Measurements from ENCODE around the gene UBE2E2. TPM values are rescaled to one million over a fixed set of nuclear protein-coding genes. Genes with fewer than 3 reads are reported as not detected.

Gene UBE2E2
- total RNA-seq, 1 experiment from 2014 or later = 25.1 TPM

DNA sequence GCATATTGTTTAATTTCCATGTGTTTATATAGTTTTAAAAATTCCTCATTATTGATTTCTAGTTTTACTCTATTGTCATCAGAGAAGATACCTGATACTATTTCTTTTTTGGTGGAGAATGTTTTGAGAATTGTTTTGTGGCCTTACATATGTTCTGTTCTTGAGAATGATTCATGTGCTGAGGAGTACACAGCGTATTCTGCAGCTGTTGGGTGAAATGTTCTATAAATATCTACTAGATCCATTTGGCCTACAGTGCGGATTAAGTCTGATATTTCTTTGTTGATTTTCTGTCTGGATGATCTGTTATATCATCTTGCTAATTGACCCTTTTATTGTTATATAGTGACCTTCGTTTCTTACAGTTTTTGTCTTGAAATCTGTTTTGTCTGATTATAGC, 109.7 kb downstream of the UBE2E2 start:
- no peaks in the 10 kb centered on the region for H3K9me3 Mint-ChIP-seq (ENCODE audit: low read depth, unreplicated experiment)
- no peaks in the 10 kb centered on the region for H3K36me3 Mint-ChIP-seq (ENCODE audit: insufficient read depth, unreplicated experiment)
- no peaks in the 10 kb centered on the region for H3K4me1 Mint-ChIP-seq (ENCODE audit: low read depth, unreplicated experiment)
- TF ChIP-seq, protein P1, sequence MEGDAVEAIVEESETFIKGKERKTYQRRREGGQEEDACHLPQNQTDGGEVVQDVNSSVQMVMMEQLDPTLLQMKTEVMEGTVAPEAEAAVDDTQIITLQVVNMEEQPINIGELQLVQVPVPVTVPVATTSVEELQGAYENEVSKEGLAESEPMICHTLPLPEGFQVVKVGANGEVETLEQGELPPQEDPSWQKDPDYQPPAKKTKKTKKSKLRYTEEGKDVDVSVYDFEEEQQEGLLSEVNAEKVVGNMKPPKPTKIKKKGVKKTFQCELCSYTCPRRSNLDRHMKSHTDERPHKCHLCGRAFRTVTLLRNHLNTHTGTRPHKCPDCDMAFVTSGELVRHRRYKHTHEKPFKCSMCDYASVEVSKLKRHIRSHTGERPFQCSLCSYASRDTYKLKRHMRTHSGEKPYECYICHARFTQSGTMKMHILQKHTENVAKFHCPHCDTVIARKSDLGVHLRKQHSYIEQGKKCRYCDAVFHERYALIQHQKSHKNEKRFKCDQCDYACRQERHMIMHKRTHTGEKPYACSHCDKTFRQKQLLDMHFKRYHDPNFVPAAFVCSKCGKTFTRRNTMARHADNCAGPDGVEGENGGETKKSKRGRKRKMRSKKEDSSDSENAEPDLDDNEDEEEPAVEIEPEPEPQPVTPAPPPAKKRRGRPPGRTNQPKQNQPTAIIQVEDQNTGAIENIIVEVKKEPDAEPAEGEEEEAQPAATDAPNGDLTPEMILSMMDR (IDR thresholded peaks at IDR 0.05; ENCODE audit: unreplicated experiment) = no peak
- H3K27me3 Mint-ChIP-seq (ENCODE audit: unreplicated experiment) = no peaks in the 10 kb centered on the region
- no peak overlapping the region for H3K27ac Mint-ChIP-seq (ENCODE audit: unreplicated experiment)
- CTCF ChIA-PET = interaction anchor here (0.7 kb wide), 1 partner anchor 142 kb away, joined by 4 read pairs; no protein-coding TSS in a partner anchor
- BruUV-seq (replicated peaks) = no TSS peak
- intact Hi-C loops (cut with micrococcal nuclease; ENCODE audit: unreplicated experiment) = no loop called here
- DNase-seq = no peak
- H3K4me3 Mint-ChIP-seq (ENCODE audit: low read depth, unreplicated experiment) = no peak overlapping the region

DNA sequence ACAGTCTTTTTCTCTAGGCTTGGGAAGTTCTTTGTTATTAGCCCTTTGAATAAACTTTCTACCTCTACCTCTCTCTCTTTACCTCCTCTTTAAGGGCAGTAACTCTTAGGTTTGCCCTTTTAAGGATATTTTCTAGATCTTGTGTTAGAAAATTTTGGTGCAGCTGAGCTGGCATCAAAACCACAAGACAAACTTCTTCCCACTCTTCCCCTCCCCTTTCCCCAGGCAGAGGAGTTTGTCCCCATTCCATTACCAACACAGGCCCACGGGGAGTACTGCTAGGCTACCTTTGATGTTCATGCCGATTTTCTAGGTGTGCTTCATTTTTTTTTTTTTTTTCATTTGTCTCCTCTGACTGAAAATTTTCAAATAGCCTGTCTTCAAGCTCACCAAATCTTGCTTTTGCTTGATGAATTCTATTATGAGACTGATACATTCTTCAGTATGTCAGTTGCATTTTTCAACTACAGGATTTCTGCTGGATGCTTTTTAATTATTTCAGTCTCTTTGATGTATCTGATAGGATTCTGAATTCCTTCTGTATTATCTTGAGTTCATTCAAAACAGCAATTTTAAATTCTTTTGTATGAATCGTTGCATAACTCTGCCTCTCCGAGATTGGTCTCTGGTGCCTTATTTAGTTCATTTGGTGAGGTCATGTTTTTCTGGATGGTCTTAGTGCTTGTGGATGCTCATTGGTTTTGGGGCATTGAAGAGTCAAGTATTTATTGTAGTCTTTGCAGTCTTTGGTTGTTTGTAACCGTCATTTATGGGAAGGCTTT, 112.0 kb downstream of the UBE2E2 start:
- TF ChIP-seq, protein P1 (IDR thresholded peaks at IDR 0.05; ENCODE audit: unreplicated experiment) = no peak
- H3K9me3 Mint-ChIP-seq (ENCODE audit: low read depth, unreplicated experiment) = no peaks in the 10 kb centered on the region
- intact Hi-C loops (cut with micrococcal nuclease; ENCODE audit: unreplicated experiment) = no loop called here
- CTCF ChIA-PET = no interaction called here
- H3K4me3 Mint-ChIP-seq (ENCODE audit: low read depth, unreplicated experiment) = no peak overlapping the region
- H3K36me3 Mint-ChIP-seq (ENCODE audit: insufficient read depth, unreplicated experiment) = no peaks in the 10 kb centered on the region
- H3K27ac Mint-ChIP-seq (ENCODE audit: unreplicated experiment) = no peak overlapping the region
- no peak for DNase-seq
- no peaks in the 10 kb centered on the region for H3K4me1 Mint-ChIP-seq (ENCODE audit: low read depth, unreplicated experiment)
- H3K27me3 Mint-ChIP-seq (ENCODE audit: unreplicated experiment) = no peaks in the 10 kb centered on the region
- no TSS peak for BruUV-seq (replicated peaks)

DNA sequence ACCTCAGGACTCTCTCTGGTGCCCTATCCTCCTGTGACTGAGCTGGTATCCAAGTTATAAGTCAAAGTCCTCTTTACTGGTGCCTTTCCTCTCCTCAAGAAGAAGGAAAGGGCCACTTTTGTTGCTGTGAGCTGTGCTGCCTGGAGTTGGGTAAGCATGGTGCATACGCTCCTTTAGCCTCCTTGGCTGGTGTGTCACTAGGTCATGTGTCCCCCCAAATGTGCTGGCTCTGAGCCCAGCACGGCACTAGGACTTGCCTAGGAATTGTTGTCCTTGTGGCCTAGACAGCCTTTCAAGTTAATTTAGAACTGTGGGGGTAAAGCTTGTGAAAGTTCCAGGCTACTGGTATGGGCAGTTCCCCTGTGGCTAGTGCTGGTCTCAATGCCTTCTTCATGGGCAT, 113.8 kb downstream of the UBE2E2 start:
- no TSS peak for BruUV-seq (replicated peaks)
- intact Hi-C loops (cut with micrococcal nuclease; ENCODE audit: unreplicated experiment) = no loop called here
- CTCF ChIA-PET = no interaction called here

DNA sequence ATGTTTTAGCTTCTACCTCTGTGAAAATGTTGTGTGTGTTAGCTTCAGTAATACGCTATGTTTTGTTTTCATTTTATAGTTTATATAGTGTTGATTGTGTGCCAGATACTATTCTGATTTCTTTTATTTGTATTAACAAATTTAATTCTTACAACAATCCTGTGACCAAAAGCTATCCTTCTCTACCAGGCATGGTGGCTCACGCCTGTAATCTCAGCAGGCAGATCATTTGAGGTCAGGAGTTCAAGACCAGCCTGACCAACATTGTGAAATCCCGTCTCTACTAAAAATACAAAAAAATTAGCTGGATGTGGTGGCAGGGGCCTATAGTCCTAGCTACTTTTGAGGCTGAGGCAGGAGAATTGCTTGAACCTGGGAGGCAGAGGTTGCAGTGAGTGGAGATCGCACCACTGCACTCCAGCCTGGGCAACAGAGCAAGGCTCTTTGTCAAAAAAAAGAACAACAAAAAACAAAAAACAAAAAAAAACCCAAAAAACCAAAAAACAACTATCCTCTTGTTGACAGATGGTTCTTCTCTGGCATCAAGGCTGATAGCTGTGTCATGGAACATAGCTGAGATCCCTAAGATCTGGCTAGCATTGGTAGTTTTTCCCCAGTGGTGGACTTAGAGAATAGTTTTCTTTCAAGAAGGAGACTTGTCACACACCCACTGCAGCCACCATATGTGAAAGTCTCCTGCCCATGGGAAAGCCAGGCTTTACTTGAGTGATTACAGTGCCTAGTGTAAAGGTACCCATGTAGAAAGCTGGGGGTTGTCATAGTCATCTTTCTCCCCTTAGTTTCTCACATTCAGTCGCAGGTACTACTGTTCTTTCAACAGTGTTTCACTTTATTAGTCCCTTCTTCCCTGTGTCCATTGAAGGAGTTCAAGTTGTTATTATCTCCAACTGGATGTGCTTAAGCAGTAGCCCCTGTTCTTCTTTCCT, 116.5 kb downstream of the UBE2E2 start:
- CTCF ChIA-PET = interaction anchor here (0.6 kb wide), 1 partner anchor 196 kb away, joined by 4 read pairs; no protein-coding TSS in a partner anchor
- Mint-ChIP-seq H3K9me3 (ENCODE audit: low read depth, unreplicated experiment) (no peaks in the 10 kb centered on the region), H3K36me3 (ENCODE audit: insufficient read depth, unreplicated experiment) (no peaks in the 10 kb centered on the region), H3K27me3 (ENCODE audit: unreplicated experiment) (no peaks in the 10 kb centered on the region), H3K4me1 (ENCODE audit: low read depth, unreplicated experiment) (no peaks in the 10 kb centered on the region), H3K4me3 (ENCODE audit: low read depth, unreplicated experiment) (no peak overlapping the region), H3K27ac (ENCODE audit: unreplicated experiment) (no peak overlapping the region)
- BruUV-seq (replicated peaks) = no TSS peak
- TF ChIP-seq, protein P1 (IDR thresholded peaks at IDR 0.05; ENCODE audit: unreplicated experiment) = no peak
- intact Hi-C loops (cut with micrococcal nuclease; ENCODE audit: unreplicated experiment) = no loop called here
- no peak for DNase-seq

More for the DNA sequence above, 113.8 kb downstream of the UBE2E2 start:
- H3K4me1 Mint-ChIP-seq (ENCODE audit: low read depth, unreplicated experiment) = no peaks in the 10 kb centered on the region
- TF ChIP-seq, protein P1 (IDR thresholded peaks at IDR 0.05; ENCODE audit: unreplicated experiment) = no peak
- no peaks in the 10 kb centered on the region for H3K27me3 Mint-ChIP-seq (ENCODE audit: unreplicated experiment)
- H3K36me3 Mint-ChIP-seq (ENCODE audit: insufficient read depth, unreplicated experiment) = no peaks in the 10 kb centered on the region
- no peak for DNase-seq
- no peaks in the 10 kb centered on the region for H3K9me3 Mint-ChIP-seq (ENCODE audit: low read depth, unreplicated experiment)
- H3K27ac Mint-ChIP-seq (ENCODE audit: unreplicated experiment) = no peak overlapping the region
- no peak overlapping the region for H3K4me3 Mint-ChIP-seq (ENCODE audit: low read depth, unreplicated experiment)
